ENCODE results near the gene TNFRSF1B. TPM values are rescaled to one million over a fixed set of nuclear protein-coding genes. Genes with fewer than 3 reads are reported as not detected.

Gene TNFRSF1B
- total and polyA plus RNA-seq, 2 of the 8 experiments (the other 6 are each of a cell fraction or from before 2014, with no cell fraction given) = 1.7 to 2.9 TPM

DNA sequence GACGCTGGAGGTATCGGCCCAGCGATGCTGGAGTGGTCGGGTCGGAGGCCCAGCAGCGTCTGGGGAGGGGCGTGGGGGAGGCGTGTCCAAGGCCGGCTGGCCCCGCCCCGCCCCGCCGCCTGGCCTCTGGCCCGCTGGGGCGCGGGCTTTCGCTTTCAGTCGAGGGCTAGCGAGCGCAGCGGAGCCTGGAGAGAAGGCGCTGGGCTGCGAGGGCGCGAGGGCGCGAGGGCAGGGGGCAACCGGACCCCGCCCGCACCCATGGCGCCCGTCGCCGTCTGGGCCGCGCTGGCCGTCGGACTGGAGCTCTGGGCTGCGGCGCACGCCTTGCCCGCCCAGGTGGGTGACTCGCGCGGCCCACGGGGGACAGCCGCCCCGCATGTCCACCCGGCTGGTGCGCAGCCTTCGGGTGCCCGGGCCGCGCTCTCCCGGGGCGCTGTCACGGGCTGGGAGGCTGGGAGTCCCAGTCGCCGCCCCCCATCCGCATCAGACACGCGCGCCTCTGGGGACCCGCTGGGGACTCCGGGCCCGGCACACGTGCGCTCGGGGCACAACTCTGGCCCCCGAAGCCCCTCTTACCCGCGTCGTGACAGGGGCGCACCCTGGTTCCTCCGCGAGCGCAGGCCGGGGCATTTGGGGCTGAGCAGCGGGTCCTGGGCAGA lies at the start of gene TNFRSF1B (continued):
- TF ChIP-seq RNF2 (IDR thresholded peaks at IDR 0.05; ENCODE audit: borderline replicate concordance, low read depth, low read length, missing control alignments, poor library complexity, severe bottlenecking) (peak; percentile 52), CTBP2 (IDR thresholded peaks at IDR 0.05; ENCODE audit: borderline replicate concordance, insufficient read depth, insufficient read length, low read length) (no peak), TBP (IDR thresholded peaks at IDR 0.05; ENCODE audit: low read depth, low read length) (peak; percentile 15; the same call in 1 of the 2 replicates), SP2 (IDR thresholded peaks at IDR 0.05; ENCODE audit: low read length) (no peak), EGR1 (IDR thresholded peaks at IDR 0.05; ENCODE audit: borderline replicate concordance, low read depth, low read length) (no peak), RXRA (IDR thresholded peaks at IDR 0.05; ENCODE audit: insufficient read depth, low read depth, low read length) (no peak), YY1 (IDR thresholded peaks at IDR 0.05; ENCODE audit: low read depth, low read length) (no peak), CHD2 (IDR thresholded peaks at IDR 0.05; ENCODE audit: low read length) (no peak), HDAC2 (IDR thresholded peaks at IDR 0.05; ENCODE audit: borderline replicate concordance in 1 of 2, low read depth in 2 of 2, low read length in 2 of 2) (0 out of 4 replicates have a peak, but pooled peaks of 1 of the 2 experiments have one; percentile 28), SAP30 (IDR thresholded peaks at IDR 0.05; ENCODE audit: insufficient read depth, insufficient replicate concordance, low read length) (no peak), EP300 (IDR thresholded peaks at IDR 0.05; ENCODE audit: borderline replicate concordance in 1 of 2, low read depth in 2 of 2, low read length in 2 of 2) (no peak), KDM1A (IDR thresholded peaks at IDR 0.05; ENCODE audit: borderline replicate concordance, low read length) (no peak), FOSL1 (IDR thresholded peaks at IDR 0.05; ENCODE audit: insufficient read depth, low read depth, low read length) (no peak), RBBP5 (IDR thresholded peaks at IDR 0.05; ENCODE audit: borderline replicate concordance, low read depth, low read length) (peak; percentile 47; the same call in 1 of the 2 replicates), BRCA1 (IDR thresholded peaks at IDR 0.05; ENCODE audit: low read depth, low read length) (no peak), POLR2A (IDR thresholded peaks at IDR 0.05; ENCODE audit: control extremely low read depth in 1 of 2, low read depth in 2 of 2, low read length in 2 of 2) (peak in 1 of 2 experiments; percentile 43; a peak in 1 of 3 replicates), SRF (IDR thresholded peaks at IDR 0.05; ENCODE audit: low read depth, low read length) (no peak), SUZ12 (IDR thresholded peaks at IDR 0.05; ENCODE audit: low read length) (no peak; the same call in 1 of the 2 replicates), MAFK (IDR thresholded peaks at IDR 0.05; ENCODE audit: low read depth, low read length) (no peak), TCF12 (IDR thresholded peaks at IDR 0.05; ENCODE audit: low read depth, low read length) (no peak), SIN3A (conservative IDR thresholded peaks at IDR 0.05 in 1 of 2, IDR thresholded peaks at IDR 0.05 in 1 of 2; ENCODE audit: low read depth in 1 of 2, low read length in 2 of 2) (no peak), JUND (IDR thresholded peaks at IDR 0.05; ENCODE audit: low read length) (no peak), GTF2F1 (IDR thresholded peaks at IDR 0.05; ENCODE audit: borderline replicate concordance, low read depth, low read length) (no peak), MAX (IDR thresholded peaks at IDR 0.05) (peak; percentile 86)

Measured in H1 (cell line).